Activated T-cell treated with anti-CD3 and anti-CD28 coated beads, Interleukin-2, amount 50 U/mL, for 48 hours (primary cell): Measurements from ENCODE around the gene CCBE1.
"Not testable (repeated sequence)": the region's sequence is repeated elsewhere in the genome, so short reads cannot be mapped to it uniquely, and the experiment has no call there.

Source experiments
- DNase-seq, 2 experiments: peaks; one replicate each; pipeline ENCODE4 v3.0.0-alpha.2; 2020

The CCBE1 gene

DNA sequence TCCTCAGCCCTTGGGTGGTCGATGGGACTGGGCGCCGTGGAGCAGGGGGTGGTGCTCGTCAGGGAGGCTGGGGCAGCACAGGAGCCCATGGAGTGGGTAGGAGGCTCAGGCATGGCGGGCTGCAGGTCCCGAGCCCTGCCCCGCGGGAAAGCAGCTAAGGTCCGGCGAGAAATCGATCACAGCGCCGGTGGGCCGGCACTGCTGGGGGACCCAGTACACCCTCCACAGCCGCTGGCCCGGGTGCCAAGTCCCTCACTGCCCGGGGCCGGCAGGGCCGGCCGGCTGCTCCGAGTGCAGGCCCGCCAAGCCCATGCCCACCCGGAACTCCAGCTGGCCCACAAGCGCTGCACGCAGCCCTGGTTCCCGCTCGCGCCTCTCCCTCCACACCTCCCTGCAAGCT is 16.9 kb upstream of the CCBE1 start:
- DNase-seq: not testable (repeated sequence)

- DNase-seq: no peak
Measured at GRCh38 chr18:59712311-59712710, 15.1 kb upstream of the CCBE1 start.

DNA sequence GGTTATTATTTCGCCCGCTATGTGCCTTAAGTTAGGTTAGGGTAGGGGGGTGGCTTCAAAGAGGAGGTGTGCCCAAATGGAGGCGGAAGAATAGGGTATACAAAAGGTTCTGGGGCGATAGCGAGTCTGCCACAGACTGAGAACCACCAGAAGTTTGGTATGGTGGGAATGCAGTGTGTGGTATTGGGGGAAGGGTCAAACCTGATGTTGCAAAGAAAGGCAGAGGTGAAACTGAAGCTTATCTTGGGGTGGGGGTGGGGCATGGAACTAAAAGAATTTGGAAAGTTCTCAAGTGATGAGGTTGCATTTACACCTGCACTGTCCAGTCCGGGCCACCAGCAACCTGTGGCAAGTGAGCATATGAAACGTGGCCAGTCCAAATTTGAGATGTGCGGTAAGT is 11.8 kb upstream of the CCBE1 start:
- no peak for DNase-seq

GRCh38 chr18:59707306-59707705 is 10.1 kb upstream of the CCBE1 start:
- DNase-seq: no peak

- no peak for DNase-seq
Measured at GRCh38 chr18:59706499-59706898, 9.3 kb upstream of the CCBE1 start.

DNA sequence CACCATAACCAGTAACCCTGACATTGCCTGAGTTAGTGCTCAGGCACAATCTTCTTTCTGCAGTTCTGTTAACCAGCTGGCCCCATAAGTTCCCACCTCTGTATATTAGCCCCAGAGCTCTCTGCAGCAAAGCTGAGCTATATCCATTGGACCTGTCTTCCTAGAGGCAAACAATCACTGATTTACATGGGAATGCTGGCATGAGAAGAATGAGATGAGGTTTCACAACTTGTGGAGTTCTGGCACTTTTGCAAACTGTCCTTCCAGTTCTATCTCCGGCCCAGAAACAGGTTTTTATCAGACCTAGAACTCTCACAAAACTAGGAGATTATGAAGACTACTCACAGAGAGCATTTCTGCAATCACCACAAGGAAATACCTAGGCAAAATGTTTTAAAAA is 7.9 kb upstream of the CCBE1 start:
- no peak for DNase-seq

GRCh38 chr18:59704146-59704545 is 6.9 kb upstream of the CCBE1 start:
- DNase-seq: no peak

DNA sequence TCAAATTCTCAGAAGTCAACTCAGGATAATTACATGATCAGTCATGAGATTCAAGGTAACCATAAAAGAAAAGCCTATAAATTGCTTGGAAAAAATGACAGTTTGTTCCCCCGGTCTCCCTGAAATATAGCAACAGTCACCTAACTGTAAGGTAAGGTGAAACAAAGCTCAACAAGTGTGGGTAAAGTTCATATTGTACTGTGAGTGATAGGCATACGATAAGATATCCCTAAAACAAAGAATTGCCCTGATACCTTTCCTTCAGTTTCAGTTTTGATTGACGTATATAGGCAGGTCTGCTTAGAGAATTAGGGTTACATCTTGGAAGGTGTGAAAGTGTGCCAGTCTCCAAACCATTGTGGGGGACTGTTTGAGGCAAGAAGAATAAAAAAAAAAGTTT is 4.0 kb upstream of the CCBE1 start:
- no peak for DNase-seq

DNA sequence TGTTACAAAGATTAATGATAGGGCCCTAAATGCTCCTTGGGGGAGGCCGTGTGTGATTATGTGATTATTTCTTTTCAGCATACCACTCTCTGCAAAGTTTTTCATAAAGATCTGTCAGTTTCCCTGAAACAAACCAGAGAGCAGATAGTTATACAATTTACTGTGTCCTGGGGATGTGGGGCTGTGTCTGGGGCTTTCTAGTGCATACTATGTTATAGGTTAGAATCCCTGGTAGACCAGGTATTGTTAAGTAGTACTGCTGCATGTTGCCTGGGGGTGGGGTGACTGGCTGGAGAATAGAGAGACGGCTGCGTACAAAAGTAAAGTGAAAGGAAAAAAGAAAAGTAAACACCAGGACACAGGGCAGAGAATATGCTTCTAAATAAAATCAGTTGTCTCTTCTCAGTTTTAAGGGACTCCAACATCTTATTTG is 3.3 kb upstream of the CCBE1 start:
- DNase-seq: no peak

- DNase-seq: no peak
Measured at GRCh38 chr18:59699750-59700534, 2.7 kb upstream of the CCBE1 start.

DNA sequence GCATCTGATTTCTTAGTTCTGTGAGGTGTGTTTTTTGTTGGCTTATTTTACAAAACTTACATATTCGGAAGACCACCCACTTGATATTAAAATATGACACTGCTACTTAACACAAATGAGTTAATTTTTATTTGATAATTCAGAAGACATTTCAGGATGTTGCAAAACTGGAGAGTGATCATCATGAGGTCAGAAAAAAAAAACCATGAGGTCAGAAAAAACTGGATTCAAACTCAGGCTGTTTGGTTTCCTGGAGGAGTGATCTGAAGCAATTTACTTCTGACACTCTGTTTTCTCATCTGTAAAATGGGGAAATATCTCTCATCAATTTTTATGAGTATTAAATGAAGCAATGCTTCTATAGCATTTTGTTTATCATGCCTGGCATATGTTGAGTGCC is 1.8 kb upstream of the CCBE1 start:
- DNase-seq: no peak

DNA sequence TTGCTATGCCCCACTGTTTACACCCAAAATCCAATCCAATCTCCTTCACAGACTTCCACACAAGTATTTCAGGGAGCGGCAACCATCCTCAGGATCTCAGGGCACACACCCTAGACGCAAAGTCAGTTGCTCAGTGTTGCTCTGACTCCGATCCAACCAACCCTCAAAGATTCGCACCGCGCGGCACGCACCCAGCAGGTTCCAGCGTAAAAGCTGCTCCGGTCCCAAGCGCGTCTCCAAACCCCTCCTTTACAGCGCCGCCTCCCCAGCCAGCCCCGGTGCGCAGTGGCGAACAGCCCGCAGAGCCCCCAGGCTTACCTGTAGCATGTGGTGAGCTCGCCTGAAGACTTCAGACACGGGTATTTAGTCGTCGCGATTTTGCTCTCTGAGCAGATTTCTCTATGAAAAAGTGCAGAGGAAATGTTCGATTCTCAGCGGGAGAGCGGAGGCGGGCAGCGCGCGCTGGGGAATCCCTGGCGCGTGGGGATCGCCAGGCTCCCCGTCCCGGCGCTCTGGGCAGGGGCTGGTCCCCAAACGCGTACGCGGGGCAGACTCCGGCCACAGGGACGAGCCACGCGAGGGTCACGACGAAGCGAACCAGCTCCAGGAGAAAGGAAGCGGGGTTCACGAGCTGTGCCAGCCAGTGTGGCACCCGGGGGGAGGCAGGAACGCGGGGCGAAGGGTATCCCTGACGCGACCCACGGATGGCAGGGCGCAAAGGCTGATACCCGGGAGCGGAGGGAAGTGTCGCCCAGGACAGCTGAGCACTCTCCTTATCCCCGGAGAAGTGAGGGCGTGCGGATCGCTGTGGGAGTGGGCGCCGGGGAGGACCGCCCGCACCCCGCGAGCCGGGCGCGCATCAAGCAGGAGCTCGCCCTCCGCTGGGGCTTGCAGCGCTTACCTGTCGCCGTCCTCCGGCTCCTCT is 650 bp downstream of the CCBE1 start:
- peak; percentile 21 to 29 for DNase-seq

DNA sequence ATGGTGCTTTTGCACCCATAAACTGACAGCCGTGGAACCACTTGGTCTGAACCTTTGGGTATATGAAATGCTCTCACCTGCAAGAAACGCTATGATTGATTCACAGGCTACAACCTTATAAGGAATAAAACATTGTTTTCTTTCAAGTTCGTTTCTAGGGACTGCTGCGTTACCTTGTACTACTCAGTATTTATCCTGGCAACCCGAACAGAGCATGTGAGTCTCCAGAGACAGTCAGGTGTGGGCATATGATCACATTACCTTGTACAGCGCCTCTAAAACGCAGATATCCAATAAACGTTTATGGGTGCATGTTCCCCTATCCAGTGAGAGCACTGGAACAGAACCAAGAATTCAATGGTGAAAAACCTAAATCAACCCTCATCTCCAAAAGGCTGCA is 1.7 kb downstream of the CCBE1 start:
- no peak for DNase-seq

DNA sequence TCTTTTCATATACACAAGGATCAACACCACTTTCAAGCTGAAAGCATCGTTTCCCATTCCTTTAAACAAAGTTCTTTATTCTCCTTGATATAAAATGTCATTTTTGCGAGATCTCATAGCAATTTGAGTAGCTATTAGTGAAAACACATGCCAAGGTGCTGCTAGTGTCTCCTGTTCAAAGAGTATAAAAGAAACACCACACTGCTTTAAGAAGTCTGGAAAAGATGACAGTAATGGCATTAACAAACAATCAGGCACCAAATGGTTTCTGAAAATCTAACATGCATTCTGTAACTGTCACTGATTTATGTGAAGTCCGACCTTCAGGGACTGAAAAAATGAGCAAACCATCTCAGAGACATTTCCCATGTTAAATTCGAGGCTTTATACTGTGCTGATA is 2.4 kb downstream of the CCBE1 start:
- DNase-seq: no peak

DNA sequence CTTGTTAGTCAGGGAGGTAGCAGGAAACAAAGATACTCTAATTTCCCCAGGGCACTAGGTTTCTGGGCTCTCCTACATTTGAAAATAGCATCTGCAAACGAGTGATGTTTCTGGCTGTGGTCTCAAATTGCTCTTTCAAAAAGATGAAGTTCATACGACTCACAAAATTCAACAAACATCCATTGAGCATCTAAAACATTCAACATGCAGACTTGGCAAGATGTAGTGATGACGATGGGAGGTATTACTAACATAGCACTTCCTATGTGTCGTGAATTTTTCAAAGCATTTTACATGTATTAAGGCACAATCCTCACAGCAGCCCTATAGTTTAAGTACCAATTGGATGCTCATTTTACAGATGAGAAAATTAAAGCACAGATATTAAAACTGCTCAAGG is 5.2 kb downstream of the CCBE1 start:
- no peak for DNase-seq

- no peak for DNase-seq
Measured at GRCh38 chr18:59690996-59691395, 6.2 kb downstream of the CCBE1 start.

DNA sequence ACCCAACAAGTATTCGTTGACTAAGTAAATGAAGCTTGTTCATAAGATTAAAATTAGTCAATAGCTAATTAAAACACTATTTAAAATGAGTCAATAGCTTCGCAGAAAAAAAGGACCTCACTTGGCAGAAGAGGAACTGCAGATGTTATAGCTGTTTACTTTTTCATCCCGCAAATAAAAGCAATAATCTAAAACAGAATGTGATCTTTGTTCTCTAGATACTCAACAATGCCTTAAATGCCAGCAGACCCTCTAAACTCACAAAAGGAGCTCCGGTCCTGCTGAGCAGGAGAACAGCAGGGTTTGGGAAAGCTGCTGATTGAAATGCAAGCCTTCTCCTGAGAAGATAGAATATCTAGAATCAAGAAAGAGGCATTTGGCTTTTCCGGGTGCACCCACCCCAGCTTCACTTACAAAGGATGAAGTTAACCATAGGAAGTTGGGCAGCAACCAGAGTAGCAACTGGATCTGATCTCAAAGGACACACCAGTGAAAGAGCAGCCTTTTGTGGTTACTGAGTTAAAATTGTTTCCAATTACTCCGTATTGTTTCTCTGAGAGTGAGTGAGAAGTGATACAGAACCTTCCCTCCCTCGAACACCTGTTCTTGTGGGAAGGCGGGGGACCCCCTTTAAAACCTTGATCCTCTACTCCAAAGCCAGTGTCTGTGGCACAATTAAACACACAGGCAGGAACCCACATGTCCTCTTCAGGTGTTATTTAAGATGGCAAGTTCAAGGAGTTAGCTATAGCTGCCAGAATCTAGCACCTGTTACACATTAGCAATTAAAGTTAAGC is 6.8 kb downstream of the CCBE1 start:
- DNase-seq: no peak

DNA sequence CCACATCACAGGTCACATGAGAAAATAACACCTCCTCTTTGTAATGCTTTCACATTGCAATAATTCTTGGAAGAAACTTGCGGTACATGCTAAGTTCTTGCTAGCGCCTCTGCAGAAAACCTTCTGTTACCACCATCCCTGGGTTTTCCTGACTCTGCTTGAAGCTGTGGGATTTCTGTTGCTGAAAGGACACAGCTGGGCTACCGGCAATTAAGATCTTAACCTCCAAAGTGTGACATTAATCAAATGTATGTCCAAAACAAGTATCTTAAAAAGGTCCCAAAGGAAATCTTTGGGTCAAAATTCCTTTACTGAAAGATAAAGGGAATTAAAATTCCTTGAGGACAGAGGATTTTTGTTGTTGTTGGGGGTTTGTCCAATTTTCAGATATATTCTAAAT is 7.5 kb downstream of the CCBE1 start:
- no peak for DNase-seq

DNA sequence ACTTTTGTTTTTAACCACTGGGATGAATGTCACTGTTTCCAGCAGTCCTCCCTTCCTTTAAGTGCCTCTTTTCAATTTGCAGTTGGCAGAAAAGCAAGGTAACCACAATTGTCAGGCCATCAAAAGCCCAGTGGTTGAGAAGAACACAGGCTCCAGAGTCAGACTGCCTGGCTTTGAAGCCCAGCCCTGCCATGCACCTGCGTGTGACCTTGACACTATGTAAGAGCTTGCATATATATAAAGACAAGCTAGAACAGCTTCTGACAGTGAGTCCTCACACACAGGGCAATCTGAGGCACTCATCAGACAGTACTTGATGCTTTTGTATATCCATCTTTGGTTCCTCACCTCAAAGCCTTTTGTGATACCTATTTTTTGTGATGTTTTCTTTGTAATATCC is 11.0 kb downstream of the CCBE1 start:
- DNase-seq: no peak

DNA sequence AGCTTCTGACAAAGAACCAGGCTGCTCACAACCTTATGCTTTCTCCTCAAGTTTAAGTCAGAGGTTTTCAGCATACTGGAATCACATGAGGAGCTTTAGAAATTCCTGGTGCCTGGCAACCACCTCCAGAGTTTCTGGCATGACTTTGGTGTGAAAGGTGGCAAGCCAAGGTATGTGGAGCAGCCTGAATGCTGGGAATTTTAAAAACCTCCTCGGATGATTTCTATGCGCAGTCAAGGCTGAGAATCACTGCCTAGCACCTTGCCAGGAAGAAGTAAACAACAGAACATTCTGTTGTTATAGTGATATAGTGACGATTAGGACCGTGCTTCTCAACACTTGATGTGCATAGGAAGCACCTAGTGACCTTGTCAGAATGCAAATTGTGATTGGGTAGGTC is 11.7 kb downstream of the CCBE1 start:
- DNase-seq: no peak

- no peak for DNase-seq
Measured at GRCh38 chr18:59684777-59685176, 12.4 kb downstream of the CCBE1 start.

GRCh38 chr18:59681521-59682004 is 15.7 kb downstream of the CCBE1 start:
- DNase-seq: no peak

GRCh38 chr18:59681051-59681450 is 16.2 kb downstream of the CCBE1 start:
- no peak for DNase-seq
